ENCODE measurements around the gene QRICH2.
"Not testable (repeated sequence)": the region's sequence is repeated elsewhere in the genome, so short reads cannot be mapped to it uniquely, and the experiment has no call there.

QRICH2 gene

DNA sequence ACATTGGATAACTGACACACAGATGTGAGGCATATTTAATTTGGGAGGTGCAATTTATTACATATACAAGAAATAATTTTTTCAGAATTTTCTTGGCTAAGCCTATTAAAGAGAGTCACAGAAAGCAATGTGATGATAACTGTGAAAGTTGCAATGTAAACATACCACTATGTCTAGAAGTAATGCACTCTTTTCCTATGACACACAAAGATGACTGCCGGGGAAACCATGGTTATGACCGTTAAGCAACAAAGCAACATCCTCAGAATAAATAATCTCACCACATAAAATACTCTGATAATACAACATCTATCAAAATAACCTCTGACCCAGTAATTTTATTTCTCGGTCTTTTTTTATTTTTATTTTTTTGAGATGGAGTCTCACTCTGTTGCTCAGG, 10.5 kb upstream of the QRICH2 start:
- no peak for DNase-seq

DNA sequence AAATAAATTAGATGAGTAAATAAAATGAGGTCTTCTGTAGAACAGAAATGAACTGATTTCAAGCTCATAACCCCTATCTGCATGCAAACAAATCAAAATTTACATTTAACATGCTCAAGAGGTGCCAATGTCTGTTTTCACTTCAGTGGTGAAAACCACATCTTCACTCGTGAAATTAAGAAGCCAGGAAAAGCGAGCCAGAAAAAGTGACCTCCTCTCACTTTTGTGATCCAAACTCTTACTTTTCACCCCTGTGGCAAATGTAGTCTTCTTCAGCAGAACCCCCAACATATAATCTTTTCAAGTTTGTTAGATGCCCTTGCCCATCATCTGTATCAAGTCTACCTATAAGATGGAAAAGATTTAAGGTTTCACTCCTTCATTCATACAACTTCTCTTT, 9.5 kb upstream of the QRICH2 start:
- no peak for DNase-seq

DNA sequence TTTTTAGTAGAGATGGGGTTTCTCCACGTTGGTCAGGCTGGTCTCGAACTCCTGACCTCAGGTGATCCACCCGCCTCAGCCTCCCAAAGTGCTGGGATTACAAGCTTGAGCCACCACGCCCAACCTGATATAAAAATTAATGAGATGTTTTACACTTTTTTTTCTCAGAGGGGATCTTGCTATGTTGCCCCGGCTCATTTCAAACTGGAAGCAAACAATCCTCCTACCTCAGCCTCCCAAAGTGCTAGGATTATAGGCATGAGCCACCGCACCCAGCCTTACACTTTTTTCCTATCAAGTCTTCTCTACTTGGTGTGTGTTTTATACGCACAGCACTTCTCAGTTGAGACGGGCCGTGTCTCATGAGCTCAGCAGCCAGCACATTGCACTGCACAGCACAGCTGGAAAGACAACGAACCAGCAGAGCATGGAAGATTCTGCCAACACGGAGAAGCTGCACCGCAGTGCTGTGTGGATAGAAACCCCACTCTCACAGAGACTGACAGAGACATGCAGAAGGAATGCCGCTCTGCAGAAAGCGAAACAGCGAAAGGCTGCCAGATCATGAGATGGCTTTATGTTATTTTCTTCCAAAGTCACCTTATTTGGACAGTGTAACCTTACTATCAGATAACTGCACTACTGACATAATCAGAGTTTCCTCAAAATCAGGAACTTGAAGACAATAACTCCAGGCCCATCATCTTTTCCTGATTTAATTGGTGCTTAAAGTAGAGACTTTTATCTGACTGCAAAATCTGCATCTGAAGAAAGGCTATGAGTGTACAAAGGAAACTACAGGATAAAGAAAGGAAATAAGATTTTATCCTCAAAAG, 6.5 kb upstream of the QRICH2 start:
- DNase-seq, result no peak

DNA sequence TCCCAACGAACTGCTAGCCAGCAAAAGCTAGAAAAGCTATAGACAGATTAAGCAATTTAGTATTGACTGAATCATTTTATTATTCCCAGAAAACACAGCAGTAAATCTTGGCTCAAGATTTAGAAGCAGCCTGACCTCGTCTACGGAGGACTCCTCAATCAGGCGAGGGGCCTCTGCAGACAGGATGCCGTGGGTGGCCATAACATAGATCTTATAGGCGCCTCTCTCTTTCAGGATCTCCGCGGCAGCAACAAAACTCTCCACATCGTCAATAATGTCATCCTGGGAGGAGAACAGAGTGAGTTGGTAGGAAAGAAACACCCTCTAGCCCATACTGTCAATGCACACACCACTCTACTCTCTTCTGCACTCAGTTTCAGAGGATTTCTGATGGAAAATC, 4.7 kb upstream of the QRICH2 start:
- no peak for DNase-seq

DNA sequence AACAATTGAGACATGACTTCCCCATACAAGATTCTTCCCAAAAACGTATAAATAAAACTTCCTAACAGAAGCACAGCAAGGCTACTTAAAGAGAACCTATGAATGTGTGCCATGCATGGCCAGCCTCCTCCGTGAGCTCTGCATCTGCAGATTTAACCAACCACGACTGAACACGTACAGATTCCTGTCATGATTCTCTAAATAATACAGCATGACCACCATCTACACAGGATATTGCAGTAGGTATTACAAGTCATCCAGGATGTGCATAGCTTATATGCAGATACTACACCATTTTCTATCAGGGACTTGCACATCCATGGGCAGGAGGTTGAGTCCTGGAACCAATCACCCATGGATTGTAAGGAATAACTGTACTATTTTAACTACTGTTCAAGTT, 1.4 kb upstream of the QRICH2 start:
- DNase-seq, result no peak

DNA sequence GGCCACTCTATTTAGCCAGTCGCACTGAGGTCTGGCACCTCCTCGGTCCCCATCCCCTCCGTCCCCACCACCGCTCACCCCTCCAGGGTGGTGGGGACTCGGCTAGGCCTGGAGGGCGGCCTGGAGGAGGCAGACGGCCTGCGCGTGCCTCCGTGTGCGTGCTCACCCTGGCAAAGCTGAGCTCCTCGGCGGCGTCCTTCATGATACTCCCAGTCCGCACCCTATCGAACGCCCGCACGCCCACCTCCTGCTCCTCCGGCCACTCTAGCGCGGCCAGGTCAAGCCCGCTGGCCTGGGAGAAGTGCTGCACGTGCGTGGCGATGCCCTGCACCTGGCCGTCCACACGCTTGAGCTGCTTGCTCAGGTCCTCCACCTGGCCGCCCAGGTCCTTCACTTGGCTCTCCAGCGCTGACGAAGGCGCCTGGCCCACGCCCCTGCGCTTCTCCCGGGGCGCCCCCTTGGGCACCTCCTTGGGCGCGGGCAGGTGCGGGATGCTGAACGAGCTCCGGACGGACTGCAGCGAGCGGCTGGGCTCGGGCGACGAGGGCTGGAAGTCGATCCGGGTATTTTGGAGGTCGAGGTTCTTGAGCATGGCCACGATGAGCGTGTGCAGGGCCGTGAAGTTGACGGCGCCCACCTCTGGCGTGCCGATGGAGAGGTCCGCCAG, 644 bp downstream of the QRICH2 start:
- DNase-seq, result no peak

DNA sequence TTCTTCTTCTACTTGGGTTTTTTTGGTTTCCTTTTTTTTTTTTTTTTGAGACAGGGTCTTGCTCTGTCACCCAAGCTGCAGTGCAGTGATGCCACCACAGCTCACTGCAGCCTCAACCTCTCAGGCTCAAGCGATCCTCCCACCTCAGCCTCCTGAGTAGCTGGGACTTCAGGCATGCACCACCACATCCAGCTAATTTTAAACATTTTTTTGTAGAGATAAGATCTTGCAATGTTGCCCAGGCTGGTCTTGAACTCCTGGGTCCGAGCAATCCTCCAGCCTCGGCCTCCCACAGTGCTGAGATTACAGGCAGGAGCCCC, 3.0 kb downstream of the QRICH2 start:
- DNase-seq, result not testable (repeated sequence)

DNA sequence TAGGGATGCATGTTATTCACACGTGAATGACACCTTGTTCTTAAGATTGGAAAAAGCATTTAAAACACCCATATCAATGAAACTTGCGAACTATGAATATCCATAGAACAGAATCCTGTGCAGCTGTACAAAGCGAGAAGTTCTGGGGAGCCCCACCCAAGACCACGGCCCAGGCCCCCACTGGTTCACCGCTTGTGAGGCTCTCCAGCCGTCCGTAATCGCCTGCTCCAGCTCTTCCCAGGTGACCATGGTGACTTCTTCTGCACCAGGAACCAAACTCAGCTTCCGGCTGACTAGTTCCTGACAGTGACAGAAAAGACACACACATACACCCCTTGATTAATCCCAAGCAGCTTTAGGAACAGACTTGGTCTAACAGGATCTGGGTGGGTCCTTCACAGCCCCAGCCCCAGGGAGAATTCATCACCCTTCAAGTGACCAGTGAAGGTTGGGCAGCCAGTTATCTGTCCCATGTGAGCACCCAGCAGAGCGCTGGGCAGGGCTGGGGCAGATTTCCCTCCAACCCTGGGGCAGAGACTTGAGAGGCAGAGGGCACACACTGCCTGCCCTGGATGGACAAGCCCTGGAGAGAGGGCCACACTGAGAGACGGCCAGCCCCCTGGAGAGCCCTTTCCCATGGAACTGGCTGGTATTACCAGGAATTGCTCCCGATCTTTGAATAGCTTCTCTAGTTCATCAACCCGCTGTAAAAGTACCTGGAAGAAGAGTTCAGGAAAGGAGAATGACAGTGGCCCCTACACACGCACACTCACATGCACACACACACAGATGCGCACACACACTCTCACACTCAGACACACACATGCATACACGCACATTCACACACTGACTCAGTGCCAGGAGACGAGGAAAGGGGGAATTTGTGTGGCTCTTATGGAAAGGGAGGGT, 3.6 kb downstream of the QRICH2 start:
- DNase-seq, result no peak

DNA sequence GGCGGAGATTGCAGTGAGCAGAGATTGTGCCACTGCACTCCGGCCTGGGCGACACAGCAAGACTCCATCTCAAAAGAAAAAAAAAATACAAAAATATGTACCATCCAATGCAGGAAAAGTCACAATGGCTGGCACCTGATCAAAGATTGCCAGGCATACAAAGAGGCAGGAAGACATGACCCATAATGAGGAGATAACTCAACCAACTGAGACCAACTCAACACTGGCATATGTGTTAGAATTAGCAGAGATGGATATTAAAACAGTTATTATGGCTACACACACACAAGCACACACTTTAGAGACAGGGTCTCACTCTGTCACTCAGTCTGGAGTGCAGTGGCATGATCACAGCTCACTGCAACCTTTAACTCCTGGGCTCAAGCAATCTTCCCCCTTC, 10.6 kb downstream of the QRICH2 start:
- DNase-seq, result no peak

DNA sequence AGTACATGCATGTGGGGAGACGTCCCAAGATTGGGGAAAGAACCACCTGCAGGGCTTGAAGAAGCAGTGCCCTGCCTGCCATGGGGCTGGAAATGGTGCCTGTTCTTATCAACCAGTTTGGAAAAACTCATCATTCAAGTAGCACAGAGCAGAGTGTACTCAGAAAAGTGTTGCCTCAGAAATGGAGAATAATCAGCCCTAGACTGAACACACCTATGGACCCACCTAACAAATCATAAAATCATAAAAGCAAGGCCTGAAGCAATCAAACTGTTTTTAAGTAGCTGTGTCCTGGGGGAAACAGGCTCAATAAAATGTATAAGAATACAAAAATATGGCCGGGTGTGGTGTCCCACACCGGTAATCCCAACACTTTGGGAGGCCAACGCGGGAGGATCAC, 11.2 kb downstream of the QRICH2 start:
- DNase-seq, result no peak

DNA sequence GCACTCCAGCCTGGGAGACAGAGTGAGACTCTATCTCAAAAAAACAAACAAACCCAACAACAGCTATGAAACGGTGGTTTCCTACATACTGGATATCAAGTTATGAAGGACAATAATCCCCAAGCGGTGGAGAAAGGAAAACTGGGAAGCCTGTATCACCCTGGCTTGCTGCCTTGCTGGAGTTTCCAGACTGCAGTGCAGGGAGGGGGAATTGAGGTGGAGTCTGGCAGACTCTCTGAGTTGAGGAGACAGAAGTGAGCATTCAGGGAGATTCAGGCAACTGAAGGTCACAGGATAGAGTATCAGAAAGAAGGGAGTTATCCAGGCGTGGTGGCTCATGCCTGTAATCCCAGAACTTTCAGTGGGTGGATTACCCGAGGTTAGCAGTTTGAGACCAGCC, 11.9 kb downstream of the QRICH2 start:
- DNase-seq, result no peak

DNA sequence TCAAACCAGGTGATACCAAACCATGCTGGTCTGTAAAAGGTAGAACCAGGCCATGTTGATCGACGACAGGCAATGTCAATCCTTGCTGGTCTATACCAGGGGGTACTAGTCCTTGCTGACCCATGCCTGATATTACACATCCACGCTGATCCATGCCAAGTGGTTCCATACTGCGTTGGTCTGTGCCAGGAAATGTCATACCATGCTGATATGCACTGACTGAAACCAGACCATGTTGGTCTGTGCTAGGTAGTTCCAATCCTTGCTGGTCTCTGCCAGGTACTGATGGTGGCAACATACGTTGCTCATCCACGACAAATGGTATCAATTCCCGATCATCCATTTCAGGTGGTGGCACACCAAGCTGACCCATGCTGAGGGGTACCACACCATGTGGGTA, 15.0 kb downstream of the QRICH2 start:
- no peak for DNase-seq

DNA sequence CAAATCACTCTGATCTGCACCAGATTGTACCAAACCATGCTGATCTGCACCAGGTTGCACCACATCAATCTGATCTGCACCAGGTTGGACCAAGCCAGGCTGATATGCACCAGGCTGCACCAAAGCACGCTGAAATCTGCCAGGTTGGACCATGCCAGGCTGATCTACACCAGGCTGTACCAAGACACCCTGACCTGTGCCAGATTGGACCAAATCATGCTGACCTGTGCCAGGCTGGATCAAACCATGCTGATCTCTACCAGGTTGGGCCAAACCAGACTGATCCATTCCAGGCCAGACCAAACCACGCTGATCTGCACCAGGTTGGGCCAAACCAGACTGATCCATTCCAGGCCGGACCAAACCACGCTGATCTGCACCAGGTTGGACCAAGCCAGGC, 15.5 kb downstream of the QRICH2 start:
- DNase-seq, result no peak

DNA sequence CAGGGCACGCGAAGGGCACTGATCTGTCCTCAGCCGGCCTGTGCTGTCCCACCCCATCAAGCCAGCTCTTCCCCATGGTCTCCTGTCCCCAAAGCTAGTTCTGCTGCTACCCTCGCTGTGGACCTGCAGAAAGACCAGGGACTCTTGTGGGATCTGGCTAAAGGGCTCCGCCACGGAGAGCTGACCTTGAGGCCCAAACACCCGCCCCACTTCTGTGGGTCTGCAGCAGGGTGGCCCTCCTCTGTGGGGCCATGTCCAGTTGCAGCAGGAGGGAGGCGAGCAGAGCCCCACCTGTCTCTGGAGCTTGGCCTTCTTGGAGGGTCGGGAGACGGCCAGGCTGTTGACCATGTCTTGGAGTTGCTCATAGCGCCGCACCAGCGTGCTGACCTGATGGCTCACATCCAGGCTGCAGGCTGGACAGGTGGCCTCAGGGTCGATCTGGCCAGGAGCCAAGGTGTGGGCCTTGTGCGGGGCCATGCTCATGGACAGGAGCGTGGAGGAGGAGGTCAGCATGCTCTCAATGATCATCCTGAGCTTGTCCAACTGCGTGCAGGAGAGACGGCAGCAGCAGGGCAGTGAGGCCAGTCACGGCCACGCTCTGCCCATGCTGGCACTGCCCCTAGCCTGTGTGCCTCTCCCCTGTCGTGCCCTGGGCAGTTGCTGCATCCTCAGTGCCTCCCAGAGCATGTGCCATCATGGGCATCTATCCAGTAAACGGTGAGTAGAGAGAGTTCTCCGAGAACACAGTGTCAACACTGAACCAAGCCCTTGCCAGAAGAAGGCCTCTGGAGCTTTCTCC, 26.3 kb downstream of the QRICH2 start:
- DNase-seq, result no peak

DNA sequence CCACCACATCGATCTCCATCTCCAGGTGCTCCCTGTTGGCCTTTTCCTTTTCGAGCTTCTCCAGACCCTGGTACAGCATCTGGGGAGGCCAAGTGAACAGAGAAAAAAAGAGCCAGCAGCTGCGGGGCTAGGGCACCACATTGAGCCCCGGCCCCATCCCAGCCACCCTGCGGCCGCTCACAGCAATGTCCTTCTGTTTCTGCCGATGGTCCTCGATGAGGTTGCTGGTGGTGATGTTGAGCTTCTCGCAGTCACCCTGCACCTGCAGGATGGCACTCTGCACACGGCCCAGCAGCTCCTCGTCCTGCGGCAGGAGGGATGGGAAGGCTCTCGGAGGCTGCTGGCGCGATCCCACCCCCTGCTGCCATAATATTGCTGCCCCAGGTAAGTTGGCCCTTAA, 27.4 kb downstream of the QRICH2 start:
- DNase-seq, result no peak

DNA sequence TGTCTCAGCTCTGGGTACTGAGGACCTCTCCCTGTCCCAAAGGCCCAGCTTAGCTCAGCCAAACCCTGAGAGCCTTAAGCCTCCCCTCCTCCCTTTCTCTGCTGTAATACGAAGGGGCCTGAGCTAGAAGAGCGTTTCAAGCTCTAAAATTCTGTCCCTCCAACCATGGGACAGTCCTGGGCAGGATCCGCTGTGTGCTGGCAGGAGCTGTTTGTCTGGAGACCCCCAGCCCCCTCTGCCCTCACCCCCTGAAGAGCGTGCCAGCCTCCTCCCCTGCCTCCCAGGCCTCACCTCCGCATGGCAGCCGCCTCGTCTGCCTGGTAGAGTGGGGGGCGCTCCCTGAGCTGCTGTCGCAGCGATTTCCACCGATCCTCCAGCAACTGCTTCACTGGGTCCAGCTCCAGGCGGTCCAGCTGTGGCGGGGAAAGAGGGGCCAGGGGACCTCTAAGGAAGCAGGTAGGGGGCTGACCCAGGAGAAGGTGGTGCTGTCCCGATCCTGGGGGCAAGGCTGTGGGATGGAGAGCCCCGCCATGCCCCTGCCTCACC, 28.3 kb downstream of the QRICH2 start:
- no peak for DNase-seq

DNA sequence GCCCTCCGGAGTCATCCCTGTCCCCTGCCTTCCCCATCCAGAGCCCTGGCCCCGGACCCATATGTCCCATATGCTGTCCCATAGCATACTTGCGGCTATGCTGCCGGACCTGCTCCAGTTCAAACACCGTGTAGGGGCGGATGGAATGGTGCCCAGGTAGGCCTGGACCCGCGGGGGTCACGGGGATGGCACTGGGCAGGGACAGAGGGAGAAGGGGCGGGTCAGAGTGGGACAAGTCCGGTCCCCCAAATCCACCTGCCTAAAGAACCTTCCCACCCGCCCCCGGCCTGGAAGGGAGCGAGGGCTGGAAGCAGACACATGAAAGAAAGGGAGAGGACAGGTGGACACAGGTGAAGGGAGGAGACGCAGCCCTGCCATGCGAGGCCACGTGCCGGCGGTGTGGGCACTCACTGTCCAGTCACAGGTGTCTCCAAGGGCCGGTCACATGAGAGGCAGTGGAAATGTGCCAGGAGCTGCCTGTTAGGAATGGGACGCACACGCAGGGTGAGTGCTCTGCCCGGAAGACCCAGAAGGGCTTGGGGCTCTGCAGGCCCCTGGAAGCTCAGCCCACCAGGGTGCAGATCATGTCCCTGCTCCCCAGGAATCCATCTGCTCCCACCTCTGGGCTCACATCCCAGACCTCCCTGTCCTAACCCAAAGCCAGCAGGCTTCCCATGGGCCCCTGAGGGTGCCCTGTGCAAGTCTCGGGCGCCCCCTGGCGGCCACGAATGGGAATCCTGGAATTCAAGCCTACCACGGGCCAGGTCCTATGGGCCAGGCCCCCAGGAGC, 28.9 kb downstream of the QRICH2 start:
- DNase-seq, result peak; percentile 84

DNA sequence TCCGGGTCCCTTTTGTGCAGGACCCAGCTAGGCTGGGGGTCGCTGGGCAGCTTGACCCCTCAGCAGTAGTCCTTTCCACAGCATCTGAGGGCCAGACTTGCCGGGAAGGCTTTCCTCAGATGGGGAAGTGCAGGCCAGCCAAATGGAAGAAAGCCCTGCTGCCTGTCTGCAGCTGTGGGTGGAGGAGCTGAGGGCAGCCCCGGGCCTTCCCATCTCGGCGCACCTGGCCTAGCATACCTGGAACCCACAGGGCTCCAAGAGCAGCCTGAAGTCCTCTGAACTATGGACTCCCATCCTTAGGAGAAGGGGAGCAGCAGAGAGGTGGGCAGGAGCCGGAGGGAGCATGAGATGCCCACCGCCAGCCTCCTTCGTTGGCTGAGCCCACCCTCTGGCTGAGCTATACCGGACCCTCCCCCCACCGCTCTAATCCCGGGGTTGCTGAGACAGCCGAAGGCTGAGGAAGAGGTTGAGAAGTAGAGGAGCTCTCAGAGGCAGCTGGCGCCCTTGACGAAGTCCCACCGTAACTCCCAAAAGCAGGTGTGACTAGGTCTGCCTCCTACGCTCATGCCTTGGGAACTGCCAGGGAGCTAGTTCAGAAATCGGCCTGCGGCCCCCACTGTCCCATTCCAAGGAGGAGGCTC, 29.7 kb downstream of the QRICH2 start:
- no peak for DNase-seq

DNA sequence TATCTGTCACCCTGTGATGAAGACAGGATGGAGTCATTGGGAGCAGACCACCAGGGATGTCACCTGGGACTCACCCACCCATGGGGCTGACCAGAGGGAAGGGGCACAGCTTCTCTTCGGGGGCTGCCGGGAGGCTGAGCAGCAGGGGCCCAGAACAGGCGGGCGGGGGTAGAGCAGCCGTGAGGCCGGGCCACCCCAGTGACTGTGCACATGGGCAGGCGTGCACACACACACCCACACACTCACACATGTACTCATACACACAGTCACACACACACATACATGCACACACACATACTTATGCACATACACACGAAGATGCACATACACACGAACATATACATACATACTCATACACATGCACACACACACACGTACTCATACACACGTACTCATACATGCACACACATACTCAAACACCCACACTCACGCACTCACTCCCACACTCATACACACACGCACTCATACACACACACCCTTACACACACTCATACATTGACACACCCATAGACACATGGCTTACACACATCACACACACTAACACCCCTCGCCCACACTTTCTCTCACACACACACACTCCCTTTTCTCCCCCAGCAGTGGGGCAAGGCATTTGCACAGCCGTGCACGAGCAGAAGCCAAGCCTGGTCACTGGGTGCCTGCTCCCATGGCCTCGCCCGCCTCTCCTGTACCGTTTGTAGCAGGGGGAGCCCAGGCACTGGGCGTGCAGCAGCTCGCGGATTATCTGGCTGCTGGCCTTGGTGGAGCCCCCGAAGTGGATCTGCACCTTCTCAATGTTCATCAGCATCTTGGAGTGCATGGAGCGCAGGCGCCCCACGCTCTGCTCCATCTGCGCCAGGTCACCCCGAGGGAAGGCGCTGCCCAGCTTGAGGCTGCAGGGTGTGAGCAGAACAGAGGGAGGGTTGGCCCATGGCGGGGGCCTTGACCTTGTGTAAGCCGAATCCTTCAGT, 30.5 kb downstream of the QRICH2 start:
- DNase-seq, result no peak
